GM21723 (cell line): Measurements from ENCODE around the gene SDC3.

ENCODE experiments used
- ATAC-seq: cut with Tn5 transposase; IDR thresholded peaks from one replicate; pipeline ENCODE4 v1.9.1; 2021; ENCODE audit warnings: mild to moderate bottlenecking, moderate library complexity; ENCODE audit not compliant: unreplicated experiment

The SDC3 gene

GRCh38 chr1:30823969-30824735 lies 84.4 kb downstream of the SDC3 start:
- peak; percentile 91 for ATAC-seq

GRCh38 chr1:30823627-30823968 lies 85.0 kb downstream of the SDC3 start:
- no peak for ATAC-seq

- no peak for ATAC-seq
These were observed 85.5 kb downstream of the SDC3 start for GRCh38 chr1:30822966-30823581.

DNA sequence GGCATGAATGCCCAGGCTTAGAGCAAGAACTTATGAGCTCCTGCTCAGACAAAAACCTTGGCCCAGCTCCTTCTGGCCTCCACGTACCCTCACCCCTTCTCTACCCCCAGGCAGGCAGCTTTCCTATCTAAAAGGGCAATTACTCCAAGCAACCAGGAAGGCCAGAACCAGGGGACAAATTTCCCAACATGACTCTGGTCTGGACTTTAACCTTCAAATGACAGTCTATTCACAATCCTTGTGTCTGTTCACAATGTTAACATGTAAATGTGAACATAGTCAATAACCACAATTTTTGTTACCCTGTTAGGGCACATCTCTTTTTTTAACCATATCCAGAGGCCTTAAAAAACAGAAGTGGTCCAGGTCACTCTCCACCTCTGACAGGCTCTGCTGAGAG lies 86.6 kb downstream of the SDC3 start:
- ATAC-seq, result no peak

DNA sequence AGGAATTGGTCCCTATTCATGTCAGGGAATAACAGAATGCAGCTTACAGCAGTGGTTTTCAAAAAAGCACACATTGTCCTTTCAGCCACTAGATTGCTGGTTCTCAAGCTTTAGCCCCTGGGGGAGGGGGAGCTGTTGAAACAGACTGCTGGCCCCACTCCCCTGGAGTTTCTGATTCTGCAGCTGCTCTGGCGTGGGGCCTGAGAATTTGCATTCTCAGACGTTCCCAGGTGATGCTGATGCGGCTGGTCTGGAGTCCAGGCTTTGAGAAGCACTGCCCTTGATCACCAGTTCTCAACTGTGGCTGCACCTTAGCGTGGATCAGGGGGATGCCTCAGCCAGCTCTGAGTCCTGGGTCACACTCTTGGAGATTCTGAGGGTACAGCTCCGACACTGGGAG lies 88.3 kb downstream of the SDC3 start:
- ATAC-seq, result no peak
